K562 (cell line): ENCODE results near the gene ACKR2. TPM values are rescaled to one million over a fixed set of nuclear protein-coding genes. Genes with fewer than 3 reads are reported as not detected.

Source experiments
- ARID2 ChIP-seq: fragments of 450-650 bp; IDR thresholded peaks from 2 replicates; pipeline ENCODE4 v1.6.1; 2017; ENCODE audit warnings: antibody characterized with exemption, mild to moderate bottlenecking
- BRCA1 ChIP-seq, 2 experiments: fragments of 450-650 bp in 1 of 2; sonication (generic) in 1 of 2; formaldehyde crosslinking in 1 of 2; IDR thresholded peaks; 2 replicates each; pipeline versions ENCODE4 v1.5.0 to v1.6.1; 2017 to 2020; ENCODE audit warnings: mild to moderate bottlenecking in 1 of 2, missing genetic modification reagents in 1 of 2
- CCAR2 ChIP-seq: fragments of 200-400 bp; formaldehyde crosslinking; IDR thresholded peaks from 2 replicates; pipeline ENCODE4 v1.6.1; 2017; ENCODE audit warnings: mild to moderate bottlenecking, low read depth, low read length
- HNRNPH1 ChIP-seq: fragments of 200-400 bp; formaldehyde crosslinking; optimal IDR thresholded peaks from 2 replicates; pipeline ENCODE3; 2017; ENCODE audit warnings: low read depth, mild to moderate bottlenecking, low read length, moderate library complexity
- KLF6 ChIP-seq: fragments of 250-450 bp; sonication (Bioruptor Pico); IDR thresholded peaks from 2 replicates; pipeline ENCODE4 v1.4.0; 2020; ENCODE audit warnings: mild to moderate bottlenecking, moderate library complexity, borderline replicate concordance
- MXI1 ChIP-seq: IDR thresholded peaks from 2 replicates; pipeline ENCODE4 v1.6.1; 2011; ENCODE audit warnings: low read depth, mild to moderate bottlenecking, improper control_type of control experiment, low read length
- PCBP1 ChIP-seq: fragments of 200-400 bp; formaldehyde crosslinking; IDR thresholded peaks from 2 replicates; pipeline ENCODE4 v1.6.1; 2018; ENCODE audit warnings: mild to moderate bottlenecking, low read depth, low read length; ENCODE audit not compliant: poor library complexity, severe bottlenecking
- POLR2H ChIP-seq: IDR thresholded peaks from 2 replicates; pipeline ENCODE4 v1.6.1; 2016; ENCODE audit warnings: missing genetic modification characterization, low read depth, mild to moderate bottlenecking, control low read depth, missing compliant biosample characterization, moderate library complexity
- PURB ChIP-seq: sonication (generic); formaldehyde crosslinking; IDR thresholded peaks from 2 replicates; pipeline ENCODE4 v1.9.0; 2021; ENCODE audit warnings: low read depth, mild to moderate bottlenecking, missing genetic modification reagents
- RAD21 ChIP-seq, 2 experiments: fragments of 250-450 bp in 1 of 2; fragments of 450-650 bp in 1 of 2; sonication (Bioruptor Pico) in 1 of 2; formaldehyde crosslinking in 1 of 2; IDR thresholded peaks in 1 of 2; conservative IDR thresholded peaks in 1 of 2; 2 replicates each; pipeline versions ENCODE4 v1.4.0 to v1.8.0; 2020 to 2022; ENCODE audit warnings: mild to moderate bottlenecking in 2 of 2, moderate library complexity in 1 of 2
- RFX1 ChIP-seq: fragments of 450-650 bp; IDR thresholded peaks from 2 replicates; pipeline ENCODE4 v1.6.1; 2016; ENCODE audit warnings: mild to moderate bottlenecking, moderate library complexity
- polyA plus RNA-seq, 8 experiments: library from polyadenylated mRNA; depleted of rRNA in 4 of 8; stranded (reverse) in 5 of 8; unstranded in 3 of 8; fragments of >200 nt; fragmentation: Nextera tagmentation in 2 of 8; fragmentation: Illumina TruSeq in 1 of 8; extraction: Ambion mirVana in 2 of 8; extraction: Trizol in 1 of 8; gene quantifications; 2 replicates each; pipeline versions ENCODE4 v1.2.1 to v1.2.3, GENCODE V29; 2011 to 2014; ENCODE audit warnings: inconsistent platforms in 1 of 8, missing spikeins in 1 of 8
- total RNA-seq, 7 experiments: library from RNA; depleted of rRNA in 6 of 7; stranded (reverse); fragments of >200 nt in 6 of 7; fragmentation: Illumina TruSeq in 2 of 7; extraction: Trizol in 2 of 7; gene quantifications; 2 replicates each; pipeline versions ENCODE4 v1.2.1 to v1.2.3, GENCODE V29; 2011 to 2021; ENCODE audit warnings: low replicate concordance in 1 of 7
- TF ChIP-seq, protein P1 (sequence below): fragments of 250-450 bp; sonication (Bioruptor Pico); IDR thresholded peaks from 2 replicates; pipeline ENCODE4 v1.8.0; 2022; ENCODE audit warnings: inconsistent platforms
- TF ChIP-seq, protein P2 (sequence below), 3 experiments: fragments of 200-800 bp in 1 of 3; fragments of 250-450 bp in 1 of 3; fragments of 450-650 bp in 1 of 3; sonication (Bioruptor Pico) in 1 of 3; sonication (Bioruptor generic) in 1 of 3; formaldehyde crosslinking in 1 of 3; IDR thresholded peaks; 2 replicates each; pipeline versions ENCODE4 v1.6.1 to v1.8.0; 2016 to 2022; ENCODE audit warnings: mild to moderate bottlenecking in 2 of 3, missing genetic modification characterization in 2 of 3, missing compliant biosample characterization in 1 of 3, moderate library complexity in 1 of 3
- TF ChIP-seq, protein P3 (sequence below): conservative IDR thresholded peaks from 2 replicates; pipeline ENCODE4 v1.6.1; 2011; ENCODE audit warnings: low read depth, mild to moderate bottlenecking, low read length; ENCODE audit not compliant: control insufficient read depth
- TF ChIP-seq, protein P4 (sequence below): fragments of 250-450 bp; sonication (Bioruptor Pico); IDR thresholded peaks from 2 replicates; pipeline ENCODE4 v1.8.0; 2022; ENCODE audit warnings: inconsistent platforms, mild to moderate bottlenecking, moderate library complexity, borderline replicate concordance
- TF ChIP-seq, protein P5 (sequence below): sonication (generic); formaldehyde crosslinking; IDR thresholded peaks from 2 replicates; pipeline ENCODE4 v1.8.0; 2022; ENCODE audit warnings: missing genetic modification reagents, mild to moderate bottlenecking, moderate library complexity, borderline replicate concordance

Gene ACKR2
- total and polyA plus RNA-seq, 9 of the 15 experiments (the other 6 are each of a cell fraction or from before 2014, with no cell fraction given): 0.03 to 0.69 (median 0.25) TPM; not detected in 1

DNA sequence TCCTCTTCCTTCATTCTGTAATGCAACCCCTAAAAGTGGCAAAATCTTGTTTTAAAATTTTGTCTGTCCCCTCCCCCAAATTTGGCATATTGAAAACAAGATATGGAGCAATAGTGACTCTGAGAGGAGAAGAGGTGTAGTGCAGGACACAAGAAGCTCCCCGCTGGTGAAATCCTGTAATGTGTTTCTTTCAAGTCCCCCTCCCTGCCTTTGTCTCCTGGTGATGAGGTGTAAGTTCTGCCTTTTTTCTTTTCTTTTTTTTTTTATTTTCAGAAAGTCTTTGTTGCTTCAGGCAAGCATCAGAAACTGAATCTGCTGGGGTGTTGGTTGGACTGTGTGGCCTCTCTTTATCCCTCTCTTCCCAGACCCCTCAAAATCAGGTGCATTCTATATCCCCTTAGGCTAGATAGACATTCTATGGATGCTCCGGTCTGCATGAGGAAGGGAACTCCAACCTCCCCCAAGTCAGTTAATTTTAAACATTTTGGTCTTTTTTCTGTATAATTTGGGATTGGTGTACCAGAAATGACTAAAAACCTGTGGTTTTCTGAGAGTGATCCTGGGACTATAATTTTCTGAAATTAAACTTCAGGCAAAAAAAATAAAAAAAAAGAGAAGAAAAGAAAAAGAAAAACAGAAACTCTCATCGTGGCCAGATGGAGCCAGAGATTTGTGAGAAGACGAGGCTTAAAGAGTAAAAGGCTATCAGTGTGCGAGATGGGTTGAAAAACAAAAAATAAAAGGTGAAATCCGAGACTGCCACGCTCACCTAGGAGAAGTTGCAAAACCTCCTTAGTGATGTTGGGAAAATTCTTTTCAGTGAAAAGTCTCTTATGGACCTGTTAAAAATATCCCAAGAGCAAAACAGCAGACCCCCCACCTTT, 21.4 kb downstream of the ACKR2 start (continued):
- TF ChIP-seq, protein P1, sequence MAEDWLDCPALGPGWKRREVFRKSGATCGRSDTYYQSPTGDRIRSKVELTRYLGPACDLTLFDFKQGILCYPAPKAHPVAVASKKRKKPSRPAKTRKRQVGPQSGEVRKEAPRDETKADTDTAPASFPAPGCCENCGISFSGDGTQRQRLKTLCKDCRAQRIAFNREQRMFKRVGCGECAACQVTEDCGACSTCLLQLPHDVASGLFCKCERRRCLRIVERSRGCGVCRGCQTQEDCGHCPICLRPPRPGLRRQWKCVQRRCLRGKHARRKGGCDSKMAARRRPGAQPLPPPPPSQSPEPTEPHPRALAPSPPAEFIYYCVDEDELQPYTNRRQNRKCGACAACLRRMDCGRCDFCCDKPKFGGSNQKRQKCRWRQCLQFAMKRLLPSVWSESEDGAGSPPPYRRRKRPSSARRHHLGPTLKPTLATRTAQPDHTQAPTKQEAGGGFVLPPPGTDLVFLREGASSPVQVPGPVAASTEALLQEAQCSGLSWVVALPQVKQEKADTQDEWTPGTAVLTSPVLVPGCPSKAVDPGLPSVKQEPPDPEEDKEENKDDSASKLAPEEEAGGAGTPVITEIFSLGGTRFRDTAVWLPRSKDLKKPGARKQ (CRISPR knock-in tag): no peak
- TF ChIP-seq HNRNPH1 (no peak), RAD21 (CRISPR knock-in tag; conservative IDR thresholded peaks at IDR 0.05 in 1 of 2, IDR thresholded peaks at IDR 0.05 in 1 of 2) (peak; percentile 89 to 93), RFX1 (no peak), MXI1 (no peak), BRCA1 (IDR thresholded peaks at IDR 0.05) (no peak), BRCA1 (CRISPR knock-in tag; IDR thresholded peaks at IDR 0.05) (no peak), CCAR2 (no peak), ARID2 (peak; percentile 90), PURB (CRISPR knock-in tag) (no peak), KLF6 (CRISPR knock-in tag) (no peak), PCBP1 (no peak), POLR2H (tag) (no peak)
- TF ChIP-seq, protein P2, sequence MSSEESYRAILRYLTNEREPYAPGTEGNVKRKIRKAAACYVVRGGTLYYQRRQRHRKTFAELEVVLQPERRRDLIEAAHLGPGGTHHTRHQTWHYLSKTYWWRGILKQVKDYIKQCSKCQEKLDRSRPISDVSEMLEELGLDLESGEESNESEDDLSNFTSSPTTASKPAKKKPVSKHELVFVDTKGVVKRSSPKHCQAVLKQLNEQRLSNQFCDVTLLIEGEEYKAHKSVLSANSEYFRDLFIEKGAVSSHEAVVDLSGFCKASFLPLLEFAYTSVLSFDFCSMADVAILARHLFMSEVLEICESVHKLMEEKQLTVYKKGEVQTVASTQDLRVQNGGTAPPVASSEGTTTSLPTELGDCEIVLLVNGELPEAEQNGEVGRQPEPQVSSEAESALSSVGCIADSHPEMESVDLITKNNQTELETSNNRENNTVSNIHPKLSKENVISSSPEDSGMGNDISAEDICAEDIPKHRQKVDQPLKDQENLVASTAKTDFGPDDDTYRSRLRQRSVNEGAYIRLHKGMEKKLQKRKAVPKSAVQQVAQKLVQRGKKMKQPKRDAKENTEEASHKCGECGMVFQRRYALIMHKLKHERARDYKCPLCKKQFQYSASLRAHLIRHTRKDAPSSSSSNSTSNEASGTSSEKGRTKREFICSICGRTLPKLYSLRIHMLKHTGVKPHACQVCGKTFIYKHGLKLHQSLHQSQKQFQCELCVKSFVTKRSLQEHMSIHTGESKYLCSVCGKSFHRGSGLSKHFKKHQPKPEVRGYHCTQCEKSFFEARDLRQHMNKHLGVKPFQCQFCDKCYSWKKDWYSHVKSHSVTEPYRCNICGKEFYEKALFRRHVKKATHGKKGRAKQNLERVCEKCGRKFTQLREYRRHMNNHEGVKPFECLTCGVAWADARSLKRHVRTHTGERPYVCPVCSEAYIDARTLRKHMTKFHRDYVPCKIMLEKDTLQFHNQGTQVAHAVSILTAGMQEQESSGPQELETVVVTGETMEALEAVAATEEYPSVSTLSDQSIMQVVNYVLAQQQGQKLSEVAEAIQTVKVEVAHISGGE (CRISPR knock-in tag; IDR thresholded peaks at IDR 0.05): no peak
- TF ChIP-seq, protein P3, sequence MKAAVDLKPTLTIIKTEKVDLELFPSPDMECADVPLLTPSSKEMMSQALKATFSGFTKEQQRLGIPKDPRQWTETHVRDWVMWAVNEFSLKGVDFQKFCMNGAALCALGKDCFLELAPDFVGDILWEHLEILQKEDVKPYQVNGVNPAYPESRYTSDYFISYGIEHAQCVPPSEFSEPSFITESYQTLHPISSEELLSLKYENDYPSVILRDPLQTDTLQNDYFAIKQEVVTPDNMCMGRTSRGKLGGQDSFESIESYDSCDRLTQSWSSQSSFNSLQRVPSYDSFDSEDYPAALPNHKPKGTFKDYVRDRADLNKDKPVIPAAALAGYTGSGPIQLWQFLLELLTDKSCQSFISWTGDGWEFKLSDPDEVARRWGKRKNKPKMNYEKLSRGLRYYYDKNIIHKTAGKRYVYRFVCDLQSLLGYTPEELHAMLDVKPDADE: no peak
- TF ChIP-seq, protein P4, sequence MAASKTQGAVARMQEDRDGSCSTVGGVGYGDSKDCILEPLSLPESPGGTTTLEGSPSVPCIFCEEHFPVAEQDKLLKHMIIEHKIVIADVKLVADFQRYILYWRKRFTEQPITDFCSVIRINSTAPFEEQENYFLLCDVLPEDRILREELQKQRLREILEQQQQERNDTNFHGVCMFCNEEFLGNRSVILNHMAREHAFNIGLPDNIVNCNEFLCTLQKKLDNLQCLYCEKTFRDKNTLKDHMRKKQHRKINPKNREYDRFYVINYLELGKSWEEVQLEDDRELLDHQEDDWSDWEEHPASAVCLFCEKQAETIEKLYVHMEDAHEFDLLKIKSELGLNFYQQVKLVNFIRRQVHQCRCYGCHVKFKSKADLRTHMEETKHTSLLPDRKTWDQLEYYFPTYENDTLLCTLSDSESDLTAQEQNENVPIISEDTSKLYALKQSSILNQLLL (CRISPR knock-in tag): no peak
- TF ChIP-seq, protein P5, sequence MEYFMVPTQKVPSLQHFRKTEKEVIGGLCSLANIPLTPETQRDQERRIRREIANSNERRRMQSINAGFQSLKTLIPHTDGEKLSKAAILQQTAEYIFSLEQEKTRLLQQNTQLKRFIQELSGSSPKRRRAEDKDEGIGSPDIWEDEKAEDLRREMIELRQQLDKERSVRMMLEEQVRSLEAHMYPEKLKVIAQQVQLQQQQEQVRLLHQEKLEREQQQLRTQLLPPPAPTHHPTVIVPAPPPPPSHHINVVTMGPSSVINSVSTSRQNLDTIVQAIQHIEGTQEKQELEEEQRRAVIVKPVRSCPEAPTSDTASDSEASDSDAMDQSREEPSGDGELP (CRISPR knock-in tag): no peak
